COLO668 (cell line): ENCODE measurements around the gene TMEM11.

Experiments
- DNase-seq: peaks from one replicate; lab custom pipeline; 2025; ENCODE audit not compliant: unreplicated experiment; lab: John Stamatoyannopoulos, UW

The TMEM11 gene

DNA sequence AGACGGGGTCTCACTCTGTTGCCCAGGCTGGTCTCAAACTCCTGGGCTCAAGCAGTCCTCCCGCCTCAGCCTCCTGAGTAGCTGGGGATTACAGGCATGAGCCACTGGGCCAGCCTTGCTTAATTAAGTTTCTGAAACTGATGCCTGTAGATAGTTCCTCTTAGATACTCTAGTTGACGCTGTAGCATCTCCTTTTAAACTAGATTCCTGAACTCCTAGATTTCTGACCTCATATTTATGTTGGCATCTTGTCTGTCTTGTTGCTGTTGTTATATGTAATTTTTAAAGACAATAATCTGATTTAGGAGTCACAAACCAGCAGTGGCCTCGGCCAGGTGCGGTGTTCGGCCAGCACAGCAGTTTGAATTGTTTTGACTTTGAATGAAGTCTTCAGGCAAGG lies 49.7 kb downstream of the TMEM11 start:
- DNase-seq, result no peak

DNA sequence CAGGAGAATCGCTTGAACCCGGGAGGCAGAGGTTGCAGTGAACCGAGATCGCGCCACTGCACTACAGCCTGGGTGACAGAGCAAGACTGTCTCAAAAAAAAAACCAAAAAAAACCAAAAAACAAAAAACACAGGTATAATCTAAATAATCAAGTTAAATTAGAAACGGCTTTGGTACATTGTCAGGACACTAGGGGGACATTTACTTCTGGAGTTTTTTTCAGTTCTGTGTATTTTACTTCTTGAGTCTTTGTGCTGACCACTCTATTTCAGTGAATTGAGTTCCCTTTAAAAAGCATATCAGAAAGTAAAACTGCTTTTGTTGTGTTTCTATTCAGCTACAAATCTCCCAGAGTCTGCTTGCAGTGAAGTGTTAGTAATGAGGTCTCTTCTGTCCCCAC lies 50.9 kb downstream of the TMEM11 start:
- DNase-seq, result no peak

DNA sequence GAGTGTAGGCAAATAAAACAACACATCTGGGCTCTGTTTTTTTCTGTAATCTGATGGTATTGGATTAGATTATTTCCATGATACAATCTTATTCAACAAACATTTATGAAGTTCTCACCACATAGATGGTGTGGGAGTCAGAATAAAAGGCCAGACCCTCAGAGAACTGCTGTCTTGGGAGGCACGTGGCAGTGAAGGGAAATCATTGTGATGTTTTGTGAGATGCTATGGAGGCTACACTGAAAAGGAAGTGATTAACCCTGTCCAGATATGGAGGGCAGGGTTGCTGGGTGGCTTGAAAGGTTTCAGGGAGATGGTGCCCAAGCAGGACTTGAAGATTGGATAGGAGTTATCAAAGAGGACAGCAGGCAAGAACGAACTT lies 51.6 kb downstream of the TMEM11 start:
- DNase-seq, result no peak

DNA sequence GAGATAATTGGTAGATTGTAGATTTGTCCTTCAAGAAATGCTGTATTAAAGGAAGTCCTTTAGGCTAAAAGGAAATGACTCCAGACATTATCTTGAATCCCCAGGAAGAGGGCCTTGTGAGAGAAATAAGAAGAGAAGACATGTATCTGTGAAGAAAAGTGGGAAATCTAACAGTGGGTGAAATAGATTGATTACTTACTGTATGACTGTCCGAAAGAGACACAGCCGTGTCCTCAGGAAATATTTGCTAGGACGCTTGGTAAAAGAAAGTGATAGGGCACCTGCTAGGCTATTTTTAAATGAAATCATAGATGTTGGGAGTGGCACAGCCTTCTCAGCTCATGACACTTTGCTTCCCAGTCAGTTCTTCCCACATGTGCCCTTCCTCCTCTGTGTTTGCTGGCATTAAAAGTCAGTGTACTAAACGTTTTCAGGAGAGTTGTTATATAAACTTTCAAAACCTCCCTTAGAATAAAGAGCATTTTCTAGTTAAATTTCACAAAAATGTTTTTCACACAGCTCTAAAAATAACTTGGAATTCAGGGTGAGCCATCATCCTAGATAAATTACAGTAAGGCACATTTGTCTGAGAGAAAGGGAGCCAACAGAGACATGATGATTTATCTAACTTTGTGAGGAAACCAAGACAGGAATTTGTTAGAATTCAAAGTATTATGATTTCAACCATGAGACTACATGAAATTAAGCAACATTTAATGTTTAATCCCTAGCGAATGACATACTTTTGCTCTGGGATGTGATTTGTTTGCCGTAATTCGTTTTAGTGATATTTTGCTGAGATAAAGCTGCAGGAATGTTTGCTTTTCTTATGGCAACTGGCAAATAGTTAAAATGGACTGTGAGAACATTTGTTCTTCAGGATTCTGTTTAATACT lies 52.2 kb downstream of the TMEM11 start:
- no peak for DNase-seq

DNA sequence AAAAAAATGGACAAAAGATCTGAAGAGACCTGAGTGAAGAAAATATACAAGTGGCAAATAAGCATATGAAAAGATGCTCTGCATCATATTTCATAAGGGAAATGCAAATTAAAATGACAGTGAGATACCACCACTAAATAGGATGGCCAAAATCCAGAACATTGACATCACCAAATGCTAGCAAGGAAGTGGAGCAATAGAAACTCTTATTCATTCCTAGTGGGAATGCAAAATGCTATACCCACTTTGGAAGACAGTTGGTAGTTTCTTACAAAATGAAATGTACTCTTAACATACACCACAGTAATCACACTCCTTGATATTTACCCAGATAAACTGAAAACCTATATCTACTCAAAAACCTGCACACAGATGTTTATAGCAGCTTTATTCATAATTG lies 53.6 kb downstream of the TMEM11 start:
- no peak for DNase-seq

DNA sequence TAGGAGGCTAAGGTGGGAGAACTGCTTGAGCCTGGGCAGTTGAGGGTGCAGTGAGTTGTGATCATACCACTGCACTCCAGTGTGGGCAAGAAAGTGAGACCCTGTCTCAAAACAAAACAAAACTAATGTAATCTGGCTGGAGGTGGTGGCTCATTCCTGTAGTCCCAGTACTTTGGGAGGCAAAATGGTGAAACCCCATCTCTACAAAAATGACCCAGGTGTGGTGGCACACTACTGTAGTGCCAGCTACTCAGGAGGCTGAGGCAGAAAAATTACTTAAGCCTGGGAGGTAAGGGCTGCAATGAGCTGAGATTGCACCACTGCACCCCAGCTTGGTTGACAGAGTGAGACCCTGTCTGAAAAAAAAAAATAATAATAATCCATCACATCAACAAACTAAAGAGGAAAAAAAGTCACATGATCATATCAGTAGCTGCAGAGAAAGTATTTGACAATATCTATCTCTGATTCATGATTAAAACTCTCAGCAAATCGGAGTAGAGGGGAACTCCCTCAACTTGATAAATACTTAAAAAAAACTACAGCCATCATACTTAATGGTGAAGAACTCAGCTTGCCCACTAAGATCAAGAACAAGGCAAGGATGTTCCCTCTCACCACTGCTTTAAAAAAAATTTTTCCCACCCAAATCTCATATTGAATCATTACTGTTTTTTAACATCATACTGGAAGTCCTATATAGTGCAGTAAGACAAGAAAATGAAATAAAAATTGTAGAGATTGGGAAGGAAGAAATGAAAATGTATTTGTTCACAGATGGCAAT lies 56.2 kb downstream of the TMEM11 start:
- no peak for DNase-seq

GRCh38 chr17:21152731-21153130 lies 61.2 kb downstream of the TMEM11 start:
- no peak for DNase-seq

DNA sequence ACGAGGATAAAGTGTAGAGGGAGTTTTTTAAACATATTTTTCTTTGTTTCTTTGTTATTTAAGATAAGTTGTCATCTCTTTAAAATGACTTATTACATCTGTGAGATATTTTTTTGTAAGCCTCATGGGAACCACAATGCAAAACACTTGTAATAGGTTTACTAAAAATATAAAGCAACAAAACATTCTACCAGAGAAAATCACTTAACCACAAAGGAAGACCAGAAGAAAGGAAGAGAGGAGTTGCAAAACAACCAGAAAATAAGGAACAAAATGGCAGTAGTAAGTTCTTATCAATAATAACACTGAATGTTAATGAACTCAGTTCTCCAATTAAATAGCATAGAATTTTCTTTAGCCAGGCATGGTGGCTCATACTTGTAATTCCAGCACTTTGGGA lies 64.3 kb downstream of the TMEM11 start:
- DNase-seq, result no peak
